HepG2 (cell line): ENCODE results near the gene C20orf144. TPM values are rescaled to one million over a fixed set of nuclear protein-coding genes. Genes with fewer than 3 reads are reported as not detected.

Source experiments
- CBX2 ChIP-seq, 2 experiments: fragments of 200-600 bp in 1 of 2; sonication (generic); formaldehyde crosslinking in 1 of 2; IDR thresholded peaks; 2 replicates each; pipeline versions ENCODE4 v1.7.0 to v1.8.1; 2018 to 2022; ENCODE audit warnings: low read depth in 2 of 2, low read length in 1 of 2, mild to moderate bottlenecking in 1 of 2, missing genetic modification reagents in 1 of 2
- CCDC6 ChIP-seq: sonication (generic); formaldehyde crosslinking; IDR thresholded peaks from 2 replicates; pipeline ENCODE4 v1.8.1; 2022; ENCODE audit warnings: mild to moderate bottlenecking, missing genetic modification reagents, moderate library complexity
- CEBPB ChIP-seq: IDR thresholded peaks from 2 replicates; pipeline ENCODE4 v1.6.1; 2011; ENCODE audit warnings: low read depth, low read length, improper control_type of control experiment, borderline replicate concordance
- CREB1 ChIP-seq, 2 experiments: fragments of 450-650 bp in 1 of 2; IDR thresholded peaks; 2 replicates each; pipeline ENCODE4 v1.6.1; 2016 to 2017; ENCODE audit warnings: control low read depth in 1 of 2, mild to moderate bottlenecking in 1 of 2, missing compliant biosample characterization in 1 of 2, missing genetic modification characterization in 1 of 2
- FOXP1 ChIP-seq, 2 experiments: fragments of 450-650 bp in 1 of 2; IDR thresholded peaks; 2 replicates each; pipeline ENCODE4 v1.6.1; 2017 to 2018; ENCODE audit warnings: antibody characterized with exemption in 1 of 2
- KAT8 ChIP-seq: IDR thresholded peaks from 2 replicates; pipeline ENCODE4 v1.6.1; 2016; ENCODE audit warnings: missing genetic modification reagents, missing compliant biosample characterization
- NFYC ChIP-seq: IDR thresholded peaks from 2 replicates; pipeline ENCODE4 v1.6.1; 2016; ENCODE audit warnings: missing genetic modification reagents, missing compliant biosample characterization
- NONO ChIP-seq, 2 experiments: fragments of 450-650 bp in 1 of 2; sonication (generic) in 1 of 2; formaldehyde crosslinking in 1 of 2; IDR thresholded peaks in 1 of 2; conservative IDR thresholded peaks in 1 of 2; 2 replicates each; pipeline versions ENCODE4 v1.6.1 to v1.8.0; 2017 to 2022; ENCODE audit warnings: mild to moderate bottlenecking in 1 of 2, missing genetic modification reagents in 1 of 2, moderate library complexity in 1 of 2
- POLR2G ChIP-seq: fragments of 200-400 bp; formaldehyde crosslinking; IDR thresholded peaks from 2 replicates; pipeline ENCODE4 v1.6.1; 2018; ENCODE audit warnings: mild to moderate bottlenecking, low read depth, low read length, moderate library complexity
- SETDB1 ChIP-seq: sonication (generic); formaldehyde crosslinking; IDR thresholded peaks from 2 replicates; pipeline ENCODE4 v1.5.1; 2020; ENCODE audit warnings: missing genetic modification reagents, mild to moderate bottlenecking, borderline replicate concordance
- SKI ChIP-seq: fragments of 450-650 bp; IDR thresholded peaks from one replicate; pipeline ENCODE4 v1.6.1; 2018; ENCODE audit warnings: mild to moderate bottlenecking; ENCODE audit not compliant: partially characterized antibody
- SRSF4 ChIP-seq: fragments of 200-400 bp; formaldehyde crosslinking; IDR thresholded peaks from one replicate; pipeline ENCODE4 v1.6.1; 2018; ENCODE audit warnings: mild to moderate bottlenecking, low read depth, low read length, moderate library complexity; ENCODE audit not compliant: poor library complexity, severe bottlenecking
- polyA plus RNA-seq, 8 experiments: library from polyadenylated mRNA; depleted of rRNA in 3 of 8; stranded (reverse) in 7 of 8; unstranded in 1 of 8; fragments of >200 nt; fragmentation: Illumina TruSeq in 4 of 8; extraction: Trizol in 4 of 8; gene quantifications; 2 replicates each; pipeline versions ENCODE4 v1.2.1 to v1.2.3, GENCODE V29; 2011 to 2016; ENCODE audit warnings: low read depth in 4 of 8, missing spikeins in 1 of 8, mixed read lengths in 1 of 8; ENCODE audit not compliant: insufficient read depth in 1 of 8
- total RNA-seq, 5 experiments: library from RNA; depleted of rRNA; stranded (reverse); fragments of >200 nt; fragmentation: Illumina TruSeq; extraction: Trizol; gene quantifications; 2 replicates each; pipeline ENCODE4 v1.2.3, GENCODE V29; 2016; ENCODE audit warnings: low read depth in 1 of 5
- TF ChIP-seq, protein P1 (sequence below): sonication (generic); formaldehyde crosslinking; IDR thresholded peaks from 2 replicates; pipeline ENCODE4 v1.8.1; 2023; ENCODE audit warnings: mild to moderate bottlenecking, missing genetic modification reagents
- TF ChIP-seq, protein P2 (sequence below): sonication (generic); formaldehyde crosslinking; IDR thresholded peaks from 2 replicates; pipeline ENCODE4 v1.5.1; 2020; ENCODE audit warnings: missing genetic modification reagents, mild to moderate bottlenecking, borderline replicate concordance
- TF ChIP-seq, protein P3 (sequence below): sonication (generic); formaldehyde crosslinking; IDR thresholded peaks from 2 replicates; pipeline ENCODE4 v1.4.0; 2020; ENCODE audit warnings: missing genetic modification reagents
- TF ChIP-seq, protein P4 (sequence below): sonication (generic); formaldehyde crosslinking; IDR thresholded peaks from 2 replicates; pipeline ENCODE4 v1.5.0; 2020; ENCODE audit warnings: mild to moderate bottlenecking, missing genetic modification reagents

C20orf144 gene
- total and polyA plus RNA-seq, 2 of the 13 experiments (the other 11 are each of a cell fraction or from before 2014, with no cell fraction given): 0.09 to 0.16 TPM

DNA sequence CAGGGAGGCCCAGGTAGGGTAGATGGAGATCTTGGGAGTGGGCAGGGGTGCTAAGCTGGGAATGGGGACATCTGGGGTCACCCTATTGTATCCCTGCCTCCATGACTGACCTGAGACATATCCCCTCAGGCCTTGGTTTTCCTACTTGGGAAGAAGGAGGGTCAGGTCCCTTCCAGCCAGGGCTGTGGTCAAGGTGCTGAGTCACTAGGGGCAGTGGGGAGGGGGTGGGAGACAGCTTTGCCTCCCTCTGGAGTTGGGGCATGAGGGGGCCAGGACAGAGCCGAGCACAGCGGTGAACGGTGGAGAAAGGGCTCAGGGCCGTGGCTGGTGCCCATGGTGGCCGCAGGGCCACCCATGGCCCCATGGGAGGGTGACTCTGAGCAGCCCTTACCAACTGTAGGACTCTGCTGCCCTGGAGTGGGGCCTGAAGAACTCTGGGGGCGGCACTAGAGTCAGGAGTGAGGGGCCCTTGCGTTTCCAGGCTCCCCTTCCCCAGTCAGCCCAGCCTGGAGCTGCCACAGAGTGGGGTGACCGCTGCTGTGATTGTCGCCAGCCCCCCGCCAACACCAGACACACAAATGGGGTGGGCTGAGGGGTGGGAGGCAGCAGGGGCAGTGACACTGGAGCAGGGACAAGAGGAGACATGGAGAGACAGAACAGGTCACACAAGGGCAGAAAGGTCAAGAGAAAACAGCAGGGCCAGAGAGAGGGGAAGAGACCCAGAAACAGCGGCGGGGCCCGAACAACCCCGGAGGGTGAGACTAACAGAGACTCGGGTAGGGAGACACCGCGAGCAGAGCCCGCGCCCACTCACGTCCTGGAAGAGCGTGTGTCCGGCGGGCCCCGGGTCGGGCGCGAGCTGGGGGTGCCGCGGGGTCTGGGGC is 11.5 kb downstream of the C20orf144 start (continued):
- TF ChIP-seq NFYC (CRISPR knock-in tag) (no peak; the same call in 1 of the 2 replicates), POLR2G (no peak), CEBPB (no peak), NONO (IDR thresholded peaks at IDR 0.05) (no peak), NONO (CRISPR knock-in tag; conservative IDR thresholded peaks at IDR 0.05) (no peak), SRSF4 (no peak), KAT8 (CRISPR knock-in tag) (no peak; the same call in 1 of the 2 replicates), CCDC6 (CRISPR knock-in tag) (no peak), FOXP1 (IDR thresholded peaks at IDR 0.05) (no peak), FOXP1 (CRISPR knock-in tag; IDR thresholded peaks at IDR 0.05) (no peak), CBX2 (IDR thresholded peaks at IDR 0.05; ENCODE audit: low read depth, low read length) (no peak), CBX2 (CRISPR knock-in tag; IDR thresholded peaks at IDR 0.05; ENCODE audit: low read depth) (no peak), SKI (no peak), CREB1 (IDR thresholded peaks at IDR 0.05) (no peak), CREB1 (CRISPR knock-in tag; IDR thresholded peaks at IDR 0.05) (no peak), SETDB1 (CRISPR knock-in tag) (no peak)
- TF ChIP-seq, protein P1, sequence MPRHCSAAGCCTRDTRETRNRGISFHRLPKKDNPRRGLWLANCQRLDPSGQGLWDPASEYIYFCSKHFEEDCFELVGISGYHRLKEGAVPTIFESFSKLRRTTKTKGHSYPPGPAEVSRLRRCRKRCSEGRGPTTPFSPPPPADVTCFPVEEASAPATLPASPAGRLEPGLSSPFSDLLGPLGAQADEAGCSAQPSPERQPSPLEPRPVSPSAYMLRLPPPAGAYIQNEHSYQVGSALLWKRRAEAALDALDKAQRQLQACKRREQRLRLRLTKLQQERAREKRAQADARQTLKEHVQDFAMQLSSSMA: no peak
- TF ChIP-seq, protein P2, sequence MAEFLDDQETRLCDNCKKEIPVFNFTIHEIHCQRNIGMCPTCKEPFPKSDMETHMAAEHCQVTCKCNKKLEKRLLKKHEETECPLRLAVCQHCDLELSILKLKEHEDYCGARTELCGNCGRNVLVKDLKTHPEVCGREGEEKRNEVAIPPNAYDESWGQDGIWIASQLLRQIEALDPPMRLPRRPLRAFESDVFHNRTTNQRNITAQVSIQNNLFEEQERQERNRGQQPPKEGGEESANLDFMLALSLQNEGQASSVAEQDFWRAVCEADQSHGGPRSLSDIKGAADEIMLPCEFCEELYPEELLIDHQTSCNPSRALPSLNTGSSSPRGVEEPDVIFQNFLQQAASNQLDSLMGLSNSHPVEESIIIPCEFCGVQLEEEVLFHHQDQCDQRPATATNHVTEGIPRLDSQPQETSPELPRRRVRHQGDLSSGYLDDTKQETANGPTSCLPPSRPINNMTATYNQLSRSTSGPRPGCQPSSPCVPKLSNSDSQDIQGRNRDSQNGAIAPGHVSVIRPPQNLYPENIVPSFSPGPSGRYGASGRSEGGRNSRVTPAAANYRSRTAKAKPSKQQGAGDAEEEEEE (CRISPR knock-in tag): no peak
- TF ChIP-seq, protein P3, sequence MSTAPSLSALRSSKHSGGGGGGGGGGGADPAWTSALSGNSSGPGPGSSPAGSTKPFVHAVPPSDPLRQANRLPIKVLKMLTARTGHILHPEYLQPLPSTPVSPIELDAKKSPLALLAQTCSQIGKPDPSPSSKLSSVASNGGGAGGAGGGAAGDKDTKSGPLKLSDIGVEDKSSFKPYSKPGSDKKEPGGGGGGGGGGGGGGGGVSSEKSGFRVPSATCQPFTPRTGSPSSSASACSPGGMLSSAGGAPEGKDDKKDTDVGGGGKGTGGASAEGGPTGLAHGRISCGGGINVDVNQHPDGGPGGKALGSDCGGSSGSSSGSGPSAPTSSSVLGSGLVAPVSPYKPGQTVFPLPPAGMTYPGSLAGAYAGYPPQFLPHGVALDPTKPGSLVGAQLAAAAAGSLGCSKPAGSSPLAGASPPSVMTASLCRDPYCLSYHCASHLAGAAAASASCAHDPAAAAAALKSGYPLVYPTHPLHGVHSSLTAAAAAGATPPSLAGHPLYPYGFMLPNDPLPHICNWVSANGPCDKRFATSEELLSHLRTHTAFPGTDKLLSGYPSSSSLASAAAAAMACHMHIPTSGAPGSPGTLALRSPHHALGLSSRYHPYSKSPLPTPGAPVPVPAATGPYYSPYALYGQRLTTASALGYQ (CRISPR knock-in tag): no peak
- TF ChIP-seq, protein P4, sequence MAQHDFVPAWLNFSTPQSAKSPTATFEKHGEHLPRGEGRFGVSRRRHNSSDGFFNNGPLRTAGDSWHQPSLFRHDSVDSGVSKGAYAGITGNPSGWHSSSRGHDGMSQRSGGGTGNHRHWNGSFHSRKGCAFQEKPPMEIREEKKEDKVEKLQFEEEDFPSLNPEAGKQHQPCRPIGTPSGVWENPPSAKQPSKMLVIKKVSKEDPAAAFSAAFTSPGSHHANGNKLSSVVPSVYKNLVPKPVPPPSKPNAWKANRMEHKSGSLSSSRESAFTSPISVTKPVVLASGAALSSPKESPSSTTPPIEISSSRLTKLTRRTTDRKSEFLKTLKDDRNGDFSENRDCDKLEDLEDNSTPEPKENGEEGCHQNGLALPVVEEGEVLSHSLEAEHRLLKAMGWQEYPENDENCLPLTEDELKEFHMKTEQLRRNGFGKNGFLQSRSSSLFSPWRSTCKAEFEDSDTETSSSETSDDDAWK (CRISPR knock-in tag): no peak
